ENCODE results near the gene SPRR1B.

DNA sequence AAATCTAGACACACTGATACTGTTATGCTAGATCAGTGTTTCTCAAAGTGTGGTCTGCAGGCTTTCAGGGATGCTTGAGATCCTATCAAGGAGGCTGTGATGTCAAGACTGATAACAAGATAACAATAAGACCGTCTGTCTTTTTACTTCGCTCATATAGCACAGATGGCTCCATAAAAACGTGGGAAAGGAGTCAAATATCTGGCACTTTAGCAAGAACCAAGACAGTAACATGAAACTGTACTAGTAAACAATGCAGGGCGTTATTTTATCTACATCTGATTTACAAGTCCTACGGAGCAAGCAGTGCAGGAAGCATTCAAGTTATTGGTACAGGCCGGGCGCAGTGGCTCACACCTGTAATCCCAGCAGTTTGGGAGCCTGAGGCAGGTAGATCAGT lies 33.1 kb upstream of the SPRR1B start:
- TF ChIP-seq POLR2AphosphoS5 (IDR thresholded peaks at IDR 0.05; ENCODE audit: low read depth, low read length) (no peak), REST (IDR thresholded peaks at IDR 0.05; ENCODE audit: insufficient read depth in 1 of 2, low read depth in 2 of 2, low read length in 2 of 2) (no peak), TAF1 (IDR thresholded peaks at IDR 0.05; ENCODE audit: borderline replicate concordance, insufficient read depth, low read length) (no peak)
